Stomach (tissue), 4 donors: ENCODE measurements around the gene SLC2A14.
"Not testable (repeated sequence)": the region's sequence is repeated elsewhere in the genome, so short reads cannot be mapped to it uniquely, and the experiment has no call there.

Source experiments
- CTCF ChIP-seq, 7 experiments: fragments of 450-650 bp in 4 of 7; fragments of 200-600 bp in 3 of 7; sonication (generic) in 3 of 7; IDR thresholded peaks; one replicate each; pipeline ENCODE4 v1.5.1; 2016 to 2019; ENCODE audit warnings: antibody characterized with exemption in 7 of 7, control low read depth in 2 of 7, mild to moderate bottlenecking in 1 of 7
- EP300 ChIP-seq: sonication (generic); formaldehyde crosslinking; IDR thresholded peaks from one replicate; pipeline ENCODE4 v1.6.1; 2017; ENCODE audit warnings: antibody characterized with exemption
- POLR2A ChIP-seq, 4 donors: fragments of 450-650 bp; IDR thresholded peaks; one replicate each; pipeline ENCODE4 v1.6.1; 2016; ENCODE audit warnings: antibody characterized with exemption in 4 of 4, control low read depth in 2 of 4, mild to moderate bottlenecking in 1 of 4, moderate library complexity in 1 of 4

GRCh38 chr12:7825754-7826153, 47.0 kb downstream of the SLC2A14 start:
- not testable (repeated sequence) for TF ChIP-seq EP300; CTCF (IDR thresholded peaks at IDR 0.05); POLR2A (IDR thresholded peaks at IDR 0.05)
